Femur (tissue), 1 donor: ENCODE results near the gene EGFL8.

Experiments used
- DNase-seq: peaks from one replicate; pipeline ENCODE4 v3.0.0-alpha.2; 2017

The EGFL8 gene

GRCh38 chr6:32147401-32148132 is 16.8 kb upstream of the EGFL8 start:
- no peak for DNase-seq

GRCh38 chr6:32148289-32149091 is 15.9 kb upstream of the EGFL8 start:
- peak; percentile 84 for DNase-seq

- DNase-seq, result no peak
These were observed 15.2 kb upstream of the EGFL8 start for GRCh38 chr6:32149092-32149755.

- DNase-seq, result no peak
These were observed 14.2 kb upstream of the EGFL8 start for GRCh38 chr6:32149932-32150870.

GRCh38 chr6:32151181-32151862 is 13.1 kb upstream of the EGFL8 start:
- DNase-seq, result no peak

GRCh38 chr6:32151863-32152768 is 12.3 kb upstream of the EGFL8 start, which contains the start of gene PRRT1:
PRRT1 (minus strand) TSS chr6:32151939; CDS start chr6:32151827, 112 bp downstream.
- DNase-seq, result no peak

- peak; percentile 61 for DNase-seq
These were observed 11.4 kb upstream of the EGFL8 start for GRCh38 chr6:32152769-32153563.

- peak; percentile 96 for DNase-seq
These were observed 10.6 kb upstream of the EGFL8 start, which contains the start of gene PPT2 for GRCh38 chr6:32153564-32154513. PPT2 (plus strand) TSS chr6:32154141; CDS start chr6:32154595, 454 bp downstream.

GRCh38 chr6:32154514-32155161 is 9.8 kb upstream of the EGFL8 start:
- DNase-seq, result peak; percentile 81

- DNase-seq, result no peak
These were observed 7.5 kb upstream of the EGFL8 start for GRCh38 chr6:32156891-32157290.

- DNase-seq, result no peak
These were observed 6.3 kb upstream of the EGFL8 start for GRCh38 chr6:32158052-32158451.

- DNase-seq, result peak; percentile 31
These were observed 686 bp upstream of the EGFL8 start for GRCh38 chr6:32163559-32164258.

- DNase-seq, result peak; percentile 27
These were observed 2.1 kb downstream of the EGFL8 start for GRCh38 chr6:32166411-32167061.

GRCh38 chr6:32167154-32167760 is 2.9 kb downstream of the EGFL8 start:
- peak; percentile 26 for DNase-seq

GRCh38 chr6:32167761-32168262 is 3.4 kb downstream of the EGFL8 start:
- DNase-seq, result no peak

- peak; percentile 18 for DNase-seq
These were observed 4.0 kb downstream of the EGFL8 start for GRCh38 chr6:32168350-32168749.
